ENCODE data around the gene HK1.

HK1 gene

GRCh38 chr10:69403066-69403465 is 124.8 kb downstream of the HK1 start:
- DNase-seq (ENCODE audit: low read depth in 2 of 2), result no peak

DNA sequence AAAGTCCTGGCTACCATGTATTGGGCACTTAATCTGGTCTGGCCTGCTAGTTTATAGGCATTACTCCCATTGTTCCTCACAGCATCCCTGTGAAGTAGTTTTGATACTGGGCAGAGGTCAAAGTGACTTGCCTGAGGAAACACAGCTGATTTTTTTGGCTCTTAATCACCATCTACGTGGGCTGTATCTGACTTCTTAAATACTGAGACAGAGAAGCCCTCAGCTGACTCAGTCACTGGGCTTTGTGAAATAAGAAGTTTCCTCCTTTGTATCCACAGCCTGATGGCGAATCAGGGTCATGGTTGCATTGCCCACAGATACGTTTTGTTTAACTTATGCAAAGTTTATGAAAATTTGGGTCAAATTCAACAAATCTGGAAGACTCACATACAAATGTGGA is 125.2 kb downstream of the HK1 start:
- DNase-seq (ENCODE audit: low read depth in 2 of 2), result no peak

GRCh38 chr10:69404786-69405185 is 126.5 kb downstream of the HK1 start:
- DNase-seq (ENCODE audit: low read depth in 2 of 2), result no peak

DNA sequence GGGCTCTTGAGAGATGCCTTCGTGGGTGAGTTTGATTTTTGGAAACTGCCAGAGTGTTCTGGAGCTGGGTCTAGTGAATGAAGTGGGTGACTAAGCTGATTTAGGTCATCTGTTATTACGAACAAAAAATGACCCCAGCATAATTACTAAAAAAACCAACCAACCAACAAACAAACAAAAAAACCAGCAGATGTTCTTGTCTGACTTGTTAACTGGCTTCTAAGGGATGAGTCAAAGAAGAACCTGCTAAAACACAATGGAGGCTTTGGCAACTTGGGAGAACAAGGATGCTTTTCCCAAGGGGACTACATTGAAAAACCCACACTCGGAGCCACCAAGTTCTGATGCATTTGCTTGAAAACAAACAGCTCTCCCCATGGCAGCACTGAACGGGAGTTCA is 126.9 kb downstream of the HK1 start:
- no peak for DNase-seq (ENCODE audit: low read depth in 2 of 2)

DNA sequence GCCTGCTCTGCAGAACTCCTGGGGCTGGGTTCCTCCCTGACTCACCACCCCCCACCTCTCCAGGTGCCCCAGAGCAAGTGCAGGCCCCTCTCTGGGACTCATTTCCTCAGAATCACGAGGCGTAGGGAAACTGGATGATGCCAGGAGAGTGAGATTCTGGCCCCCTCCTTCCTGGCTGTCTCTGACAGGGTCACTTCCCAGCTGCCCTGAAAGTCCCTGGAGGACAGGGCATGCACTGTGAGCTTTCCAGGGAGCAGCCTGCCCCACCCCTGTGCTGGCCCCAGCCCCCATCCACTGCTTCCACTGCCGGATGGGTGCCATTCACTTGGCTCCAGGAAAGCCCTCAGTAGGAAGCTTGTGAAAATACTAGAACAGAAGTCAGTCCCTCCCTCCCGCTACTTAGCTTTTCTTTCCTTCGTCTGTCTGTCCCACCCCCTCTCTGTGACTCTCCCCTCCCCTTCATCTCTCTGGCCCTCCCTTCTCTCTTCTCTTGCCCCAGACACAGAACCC is 128.1 kb downstream of the HK1 start:
- DNase-seq (ENCODE audit: low read depth in 2 of 2), result no peak

GRCh38 chr10:69406816-69407580 is 128.7 kb downstream of the HK1 start:
- DNase-seq (ENCODE audit: low read depth in 2 of 2), result no peak

- DNase-seq (ENCODE audit: low read depth in 2 of 2), result no peak
Observed at GRCh38 chr10:69407621-69408301, 129.5 kb downstream of the HK1 start.

DNA sequence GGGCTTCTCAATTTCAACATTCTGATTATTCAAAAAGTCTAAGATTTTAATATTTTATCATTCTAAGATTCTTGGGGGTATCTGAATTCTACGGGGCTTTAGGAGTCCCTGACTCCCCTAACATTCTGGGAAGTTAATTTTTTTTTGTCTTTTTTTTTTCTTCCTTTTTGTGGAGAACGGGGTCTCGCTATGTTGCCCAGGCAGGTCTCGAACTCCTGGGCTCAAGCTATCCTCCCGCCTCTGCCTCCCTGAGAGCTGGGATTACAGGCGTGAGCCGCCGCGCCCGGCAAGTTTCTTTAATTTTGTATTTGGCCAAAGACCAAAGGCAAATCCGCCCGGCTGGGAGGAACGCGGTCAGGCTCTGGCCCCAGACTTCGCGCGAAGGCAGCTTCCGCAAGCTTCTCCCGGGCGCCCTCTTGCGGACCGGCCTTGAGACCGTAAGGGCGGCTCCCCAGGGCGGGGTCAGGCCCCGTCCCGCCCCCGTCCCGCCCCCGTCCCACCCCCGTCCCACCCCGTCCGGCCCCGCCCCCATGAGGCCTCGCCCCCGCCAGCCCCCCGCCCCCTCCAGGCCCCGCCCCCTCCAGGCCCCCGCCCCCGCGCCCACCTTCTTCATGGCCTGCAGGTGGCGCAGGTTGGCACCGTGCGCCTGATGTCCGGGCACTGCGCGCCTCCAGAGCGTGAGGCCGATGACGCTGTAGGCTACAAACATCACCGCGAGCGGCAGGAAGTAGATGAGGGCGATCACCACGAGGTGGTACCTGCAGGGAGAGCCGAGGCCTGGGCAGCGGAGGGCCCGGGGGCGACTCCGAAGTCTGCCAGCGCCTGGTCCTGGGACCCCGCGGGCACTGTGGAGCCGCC is 130.3 kb downstream of the HK1 start:
- DNase-seq (ENCODE audit: low read depth in 2 of 2), result peak; percentile 75 to 83

- DNase-seq (ENCODE audit: low read depth in 2 of 2), result no peak
Observed at GRCh38 chr10:69409176-69409495, 130.8 kb downstream of the HK1 start.

GRCh38 chr10:69409968-69410367 is 131.7 kb downstream of the HK1 start:
- no peak for DNase-seq (ENCODE audit: low read depth in 2 of 2)

DNA sequence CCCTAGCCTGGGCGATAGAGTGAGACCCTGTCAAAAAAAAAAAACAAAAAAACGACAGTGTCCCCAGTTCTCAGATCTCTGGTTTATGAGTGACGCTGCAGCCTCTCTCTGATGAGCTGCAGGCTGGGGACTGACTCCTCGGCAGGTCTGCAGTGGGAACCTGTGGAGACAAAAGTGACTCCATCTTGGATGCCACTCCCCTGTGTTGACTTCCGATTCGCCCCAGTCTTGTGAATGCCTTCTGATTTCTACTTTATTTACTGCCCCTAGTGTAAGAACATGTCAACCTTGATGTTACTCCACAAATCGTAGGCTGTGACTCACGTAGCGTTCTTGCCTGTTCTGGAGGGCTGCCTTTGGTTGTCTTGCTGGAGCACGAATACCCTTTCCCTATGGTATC is 132.2 kb downstream of the HK1 start:
- no peak for DNase-seq (ENCODE audit: low read depth in 2 of 2)

GRCh38 chr10:69411476-69411875 is 133.2 kb downstream of the HK1 start:
- DNase-seq (ENCODE audit: low read depth in 2 of 2), result no peak

DNA sequence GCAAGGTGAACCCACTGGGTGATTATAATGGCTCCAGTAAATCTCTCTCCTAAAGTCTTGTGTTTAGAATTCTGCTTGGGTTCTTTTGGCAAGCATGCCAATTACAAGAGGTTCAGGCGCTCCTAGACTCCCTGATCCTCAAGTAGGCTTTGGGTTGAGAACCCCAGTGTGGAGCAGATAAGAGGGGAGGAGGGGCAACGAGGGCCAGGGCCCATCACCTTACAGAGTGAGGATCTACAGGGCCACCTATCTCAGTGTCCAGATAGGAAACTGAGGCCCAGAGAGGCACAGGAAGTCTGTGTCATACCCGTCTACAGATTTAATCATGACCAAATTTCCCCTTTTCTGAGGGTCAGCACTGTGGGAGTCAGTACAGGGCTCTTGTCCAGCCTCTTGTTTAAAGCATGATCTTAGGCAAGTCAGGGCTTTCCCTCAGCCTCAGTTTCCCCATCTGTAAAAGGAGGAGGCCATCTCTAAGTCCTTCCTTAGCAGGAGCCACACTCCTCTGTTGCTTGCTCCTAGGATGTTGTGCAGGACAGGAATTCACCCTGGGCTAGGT is 134.0 kb downstream of the HK1 start:
- no peak for DNase-seq (ENCODE audit: low read depth in 2 of 2)

DNA sequence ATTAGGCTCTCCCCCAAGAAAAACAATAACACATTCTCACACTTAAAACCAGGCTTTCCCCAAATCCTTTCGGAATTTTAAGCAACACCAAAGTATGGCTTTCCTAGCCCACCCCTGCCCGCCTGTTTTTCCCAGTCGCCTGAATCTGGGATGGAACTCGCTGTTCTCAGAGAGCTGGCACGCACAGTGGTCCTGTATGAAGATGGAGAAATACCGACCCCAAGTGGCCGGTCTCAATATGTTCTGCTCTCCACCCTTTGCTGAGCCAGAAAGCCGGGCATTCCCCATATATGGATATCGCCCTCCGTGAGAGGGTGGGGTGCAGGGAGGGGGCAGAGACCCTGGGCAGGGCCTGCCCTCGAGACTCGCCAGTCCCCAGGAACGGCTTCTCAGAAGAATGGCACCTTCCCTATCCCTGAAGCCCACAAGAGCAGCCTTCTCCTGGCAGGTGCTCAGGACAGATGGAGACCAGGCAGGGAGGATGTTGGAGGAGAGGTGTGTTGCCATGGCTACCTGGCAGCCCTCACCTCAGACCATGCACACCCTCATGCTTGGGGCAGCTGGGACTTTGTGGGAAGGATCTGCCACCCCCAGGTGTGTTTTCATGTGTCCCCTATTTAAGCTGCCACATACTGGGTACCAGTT is 135.0 kb downstream of the HK1 start:
- DNase-seq (ENCODE audit: low read depth in 2 of 2), result no peak

DNA sequence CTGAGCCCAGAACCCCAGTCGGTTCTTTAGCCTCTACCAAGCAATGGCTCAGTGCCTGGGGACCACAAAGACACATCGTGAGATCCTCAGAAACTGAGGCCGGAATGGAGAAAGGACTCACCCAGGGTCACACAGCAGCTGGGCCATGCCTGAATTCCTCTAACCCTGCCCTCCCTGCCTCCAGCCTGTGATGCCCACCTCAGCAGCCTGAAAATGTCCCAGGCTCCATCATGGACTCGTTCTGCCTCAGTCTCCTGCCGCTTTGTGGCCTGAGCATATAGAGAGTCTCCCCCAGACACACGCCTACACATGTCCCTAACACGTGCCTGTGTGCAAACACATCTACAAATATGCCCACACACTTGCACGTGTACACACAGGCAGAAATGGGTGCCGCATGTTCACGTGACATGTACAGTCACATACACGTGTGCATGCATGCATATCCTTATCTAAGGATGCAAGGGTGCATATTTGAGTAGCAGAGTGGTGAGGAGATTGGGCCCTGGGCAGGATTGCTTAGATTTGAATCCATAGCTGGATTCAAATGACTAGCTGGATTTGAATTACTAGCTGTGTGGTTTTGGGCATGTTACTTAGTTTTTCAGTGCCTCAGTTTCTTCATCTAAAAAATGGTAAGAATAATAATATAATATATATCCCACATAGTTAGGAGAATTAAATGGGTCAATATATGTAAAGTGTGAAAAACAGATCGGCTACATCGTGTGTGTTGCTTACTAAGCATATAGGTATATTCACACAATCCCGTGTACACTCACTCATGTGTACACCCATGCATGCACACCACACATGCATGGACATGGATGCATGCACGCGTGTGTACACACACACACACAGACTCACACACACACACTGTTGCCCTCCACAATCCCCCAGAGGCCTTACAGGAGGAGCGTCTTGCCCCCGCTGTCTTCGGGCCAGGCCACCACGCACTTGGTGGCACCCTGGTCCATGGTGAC is 136.0 kb downstream of the HK1 start:
- DNase-seq (ENCODE audit: low read depth in 2 of 2), result no peak

DNA sequence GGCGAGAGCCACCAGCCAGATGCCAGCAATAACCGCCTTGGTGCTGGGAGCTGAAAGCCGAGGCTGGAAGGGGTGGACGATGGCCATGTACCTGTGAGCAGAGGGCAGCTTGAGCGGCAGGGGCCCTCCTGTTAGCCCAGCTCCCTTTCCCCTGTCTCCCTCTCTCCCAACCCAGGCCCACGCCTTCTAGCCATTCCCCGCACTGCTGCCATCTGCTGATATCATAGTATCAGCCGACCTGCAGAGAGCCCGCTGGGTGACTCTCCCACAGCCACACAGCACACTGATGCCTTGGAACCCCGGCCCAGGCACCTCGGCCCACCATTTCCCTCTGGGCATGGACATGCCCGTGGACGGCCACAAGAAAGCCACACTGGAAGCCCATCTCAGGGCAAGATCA is 136.8 kb downstream of the HK1 start:
- no peak for DNase-seq (ENCODE audit: low read depth in 2 of 2)

- no peak for DNase-seq (ENCODE audit: low read depth in 2 of 2)
Observed at GRCh38 chr10:69415951-69416350, 137.7 kb downstream of the HK1 start.

GRCh38 chr10:69416695-69417094 is 138.4 kb downstream of the HK1 start, which contains the start of gene TACR2:
TSS of gene TACR2 (minus strand) at chr10:69416918. CDS start at chr10:69416323, 595 bp downstream.
- no peak for DNase-seq (ENCODE audit: low read depth in 2 of 2)

- DNase-seq (ENCODE audit: low read depth in 2 of 2), result no peak
Observed at GRCh38 chr10:69417542-69417941, 139.2 kb downstream of the HK1 start.

DNA sequence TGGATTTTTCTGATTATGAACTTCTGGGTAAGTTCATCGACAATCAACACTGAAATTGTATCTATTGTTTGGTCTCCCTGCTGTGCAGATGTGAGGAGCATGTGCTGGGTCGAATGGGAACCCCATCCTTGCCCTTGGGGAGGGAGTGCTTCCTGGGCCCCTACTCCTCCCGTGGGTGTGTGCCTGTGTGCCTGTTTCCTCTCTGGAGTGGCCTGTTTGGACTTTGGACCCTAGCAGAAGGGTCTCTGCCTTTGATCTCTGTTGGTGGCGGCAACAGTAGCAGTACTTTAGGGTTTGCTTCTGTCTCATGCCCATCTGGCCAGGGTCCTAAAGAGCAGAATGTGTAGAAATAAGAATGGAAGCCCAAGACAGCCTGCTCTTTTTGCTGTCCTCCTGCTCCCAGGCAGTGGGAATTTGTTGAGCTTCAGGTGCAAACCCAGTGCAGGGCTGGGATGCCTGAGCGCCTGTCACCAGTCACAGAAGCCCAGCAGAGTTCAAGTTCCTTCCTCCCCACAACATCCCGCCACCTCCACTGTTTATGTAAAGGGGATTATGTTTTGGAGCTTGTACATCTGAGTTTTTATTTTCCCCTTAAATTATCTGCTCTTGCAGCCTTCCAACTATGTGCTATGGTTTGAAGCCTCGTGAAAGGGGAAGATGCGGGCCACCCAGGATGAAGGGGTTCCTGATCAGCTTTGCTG is 139.9 kb downstream of the HK1 start:
- no peak for DNase-seq (ENCODE audit: low read depth in 2 of 2)

Data from stimulated activated CD8-positive, alpha-beta memory T cell treated with anti-CD3 and anti-CD28 coated beads, Interleukin-2, amount 100 ng/mL, for 1 hour (primary cell).